Effector memory CD8-positive, alpha-beta T cell (primary cell): ENCODE data around the gene ADCK2.
"Not testable (repeated sequence)": the region's sequence is repeated elsewhere in the genome, so short reads cannot be mapped to it uniquely, and the experiment has no call there.

Source experiments
- ATAC-seq: fragments of 150-1000 bp; cut with Tn5 transposase; replicated peaks from 2 replicates; pipeline ENCODE4 v1.10.0; 2021; ENCODE audit warnings: mild to moderate bottlenecking, moderate library complexity
- DNase-seq, 3 experiments: peaks; one replicate each; pipeline ENCODE4 v3.0.0; 2021
- H3K27ac Mint-ChIP-seq, 2 donors: one replicate each; pipeline ENCODE4 v1.8.0; 2022; ENCODE audit warnings: mild to moderate bottlenecking in 2 of 2, mixed read lengths in 2 of 2, moderate library complexity in 2 of 2
- H3K27me3 Mint-ChIP-seq, 2 donors: one replicate each; pipeline ENCODE4 v1.8.0; 2022; ENCODE audit warnings: mixed read lengths in 2 of 2
- H3K36me3 Mint-ChIP-seq: one replicate; pipeline ENCODE4 v1.8.0; 2022; ENCODE audit warnings: mild to moderate bottlenecking, moderate library complexity, mixed read lengths; ENCODE audit not compliant: insufficient read depth
- H3K4me1 Mint-ChIP-seq, 2 donors: one replicate each; pipeline ENCODE4 v1.8.0; 2022; ENCODE audit warnings: low read depth in 2 of 2, mixed read lengths in 2 of 2
- H3K4me3 Mint-ChIP-seq, 2 donors: one replicate each; pipeline ENCODE4 v1.8.0; 2022; ENCODE audit warnings: mild to moderate bottlenecking in 2 of 2, mixed read lengths in 2 of 2, moderate library complexity in 2 of 2
- H3K9me3 Mint-ChIP-seq, 2 donors: one replicate each; pipeline ENCODE4 v1.8.0; 2022; ENCODE audit warnings: mixed read lengths in 2 of 2

ADCK2 gene

DNA sequence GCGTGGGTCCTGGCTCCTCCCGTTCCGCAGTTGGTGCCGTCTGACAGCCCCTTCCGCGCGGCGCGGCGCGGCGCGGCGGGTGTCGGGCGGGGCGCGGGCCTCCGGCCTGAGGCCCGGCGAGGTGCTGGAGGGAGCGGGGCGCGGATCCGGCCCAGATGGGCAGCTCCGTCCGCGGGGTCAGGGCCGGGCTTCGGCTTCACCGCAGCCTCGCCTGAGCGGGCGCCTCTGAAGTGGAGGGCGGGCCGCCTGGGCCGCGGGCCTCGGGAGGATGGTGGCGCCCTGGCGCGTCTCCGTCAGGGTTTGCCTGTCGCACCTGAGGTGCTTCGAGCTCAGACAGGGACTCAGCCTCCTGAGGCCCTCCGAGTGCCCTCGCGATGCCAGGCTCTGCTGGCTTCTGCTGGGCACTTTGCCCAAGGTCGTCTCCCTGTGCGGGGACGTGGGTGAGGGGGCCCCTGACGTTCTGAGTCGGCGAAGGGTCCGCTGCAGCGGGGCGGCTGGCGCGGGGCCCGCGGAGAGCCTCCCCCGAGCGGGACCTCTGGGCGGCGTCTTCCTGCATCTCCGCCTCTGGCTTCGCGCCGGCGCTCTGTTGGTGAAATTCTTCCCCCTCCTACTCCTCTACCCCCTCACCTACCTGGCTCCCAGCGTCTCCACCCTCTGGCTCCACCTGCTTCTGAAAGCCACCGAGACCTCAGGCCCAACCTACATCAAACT lies 473 bp downstream of the ADCK2 start:
- no peaks in the 10 kb centered on the region for H3K27me3 Mint-ChIP-seq
- peak overlapping the region; percentile 86 to 91 for H3K4me3 Mint-ChIP-seq
- ATAC-seq: peak; percentile 78
- H3K4me1 Mint-ChIP-seq: peaks cover 22 to 26% of the 10 kb centered on the region in 2 donors
- peaks cover 3% of the 10 kb centered on the region for H3K36me3 Mint-ChIP-seq
- peak; percentile 45 to 64 (median 48) for DNase-seq
- H3K27ac Mint-ChIP-seq: peak overlapping the region; percentile 87 to 89
- no peaks in the 10 kb centered on the region for H3K9me3 Mint-ChIP-seq

DNA sequence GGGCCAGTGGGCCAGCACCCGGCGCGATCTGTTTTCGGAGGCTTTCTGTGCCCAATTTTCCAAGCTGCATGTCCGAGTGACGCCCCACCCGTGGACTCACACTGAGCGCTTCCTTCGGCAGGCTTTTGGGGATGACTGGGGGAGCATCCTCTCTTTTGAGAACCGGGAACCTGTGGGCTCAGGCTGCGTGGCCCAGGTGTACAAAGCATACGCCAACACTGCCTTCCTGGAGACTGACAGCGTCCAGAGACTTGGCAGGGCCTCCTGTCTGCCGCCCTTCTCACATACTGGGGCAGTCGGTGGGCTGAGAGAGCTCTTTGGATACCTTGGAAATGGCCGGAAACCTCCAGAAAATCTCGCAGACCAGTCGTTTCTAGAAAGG lies 1.0 kb downstream of the ADCK2 start:
- H3K9me3 Mint-ChIP-seq: no peaks in the 10 kb centered on the region
- no peak for DNase-seq
- no peak for ATAC-seq
- H3K27me3 Mint-ChIP-seq: no peaks in the 10 kb centered on the region
- peak overlapping the region; percentile 87 to 89 for H3K27ac Mint-ChIP-seq
- peaks cover 6% of the 10 kb centered on the region for H3K36me3 Mint-ChIP-seq
- H3K4me1 Mint-ChIP-seq: peaks cover 27 to 28% of the 10 kb centered on the region in 2 donors
- H3K4me3 Mint-ChIP-seq: peak overlapping the region; percentile 86 to 91

- Mint-ChIP-seq H3K4me1 (peaks cover 27 to 28% of the 10 kb centered on the region in 2 donors), H3K4me3 (peak overlapping the region; percentile 86 to 91), H3K27ac (peak overlapping the region; percentile 87 to 89), H3K9me3 (no peaks in the 10 kb centered on the region), H3K36me3 (peaks cover 9% of the 10 kb centered on the region), H3K27me3 (no peaks in the 10 kb centered on the region)
- no peak for ATAC-seq
- no peak for DNase-seq
Measured at GRCh38 chr7:140674356-140674800, 1.6 kb downstream of the ADCK2 start.

- DNase-seq: no peak
- ATAC-seq: no peak
- peaks cover 27 to 28% of the 10 kb centered on the region in 2 donors for H3K4me1 Mint-ChIP-seq
- H3K27ac Mint-ChIP-seq: peak overlapping the region; percentile 35 to 87
- no peaks in the 10 kb centered on the region for H3K9me3 Mint-ChIP-seq
- no peaks in the 10 kb centered on the region for H3K27me3 Mint-ChIP-seq
- peaks cover 16% of the 10 kb centered on the region for H3K36me3 Mint-ChIP-seq
- peak overlapping the region; percentile 86 to 91 for H3K4me3 Mint-ChIP-seq
Measured at GRCh38 chr7:140674899-140675701, 2.4 kb downstream of the ADCK2 start.

GRCh38 chr7:140675726-140676125 lies 3.0 kb downstream of the ADCK2 start:
- Mint-ChIP-seq H3K27me3 (no peaks in the 10 kb centered on the region), H3K27ac (peak overlapping the region in 1 of 2 donors; percentile 87), H3K4me3 (no peak overlapping the region), H3K36me3 (peaks cover 20% of the 10 kb centered on the region), H3K9me3 (no peaks in the 10 kb centered on the region), H3K4me1 (peaks cover 27 to 29% of the 10 kb centered on the region in 2 donors)
- ATAC-seq (no peak), DNase-seq (no peak)

GRCh38 chr7:140676306-140676705 lies 3.6 kb downstream of the ADCK2 start:
- Mint-ChIP-seq H3K9me3 (no peaks in the 10 kb centered on the region), H3K27ac (no peak overlapping the region), H3K4me1 (peaks cover 27 to 30% of the 10 kb centered on the region in 2 donors), H3K36me3 (peaks cover 23% of the 10 kb centered on the region), H3K27me3 (no peaks in the 10 kb centered on the region), H3K4me3 (no peak overlapping the region)
- no peak for ATAC-seq
- no peak for DNase-seq

GRCh38 chr7:140676956-140677355 lies 4.2 kb downstream of the ADCK2 start:
- not testable (repeated sequence) for H3K4me3 Mint-ChIP-seq, ATAC-seq, H3K27me3 Mint-ChIP-seq, DNase-seq, H3K9me3 Mint-ChIP-seq, H3K27ac Mint-ChIP-seq
- Mint-ChIP-seq H3K36me3 (peaks cover 28% of the 10 kb centered on the region), H3K4me1 (peaks cover 27 to 30% of the 10 kb centered on the region in 2 donors)

- H3K36me3 Mint-ChIP-seq: peaks cover 33% of the 10 kb centered on the region
- no peak for ATAC-seq
- H3K4me1 Mint-ChIP-seq: peaks cover 27 to 30% of the 10 kb centered on the region in 2 donors
- no peaks in the 10 kb centered on the region for H3K27me3 Mint-ChIP-seq
- no peak for DNase-seq
- H3K27ac Mint-ChIP-seq: no peak overlapping the region
- no peaks in the 10 kb centered on the region for H3K9me3 Mint-ChIP-seq
- no peak overlapping the region for H3K4me3 Mint-ChIP-seq
Measured at GRCh38 chr7:140677496-140677895, 4.8 kb downstream of the ADCK2 start.

GRCh38 chr7:140678081-140678815 lies 5.5 kb downstream of the ADCK2 start:
- no peak overlapping the region for H3K27ac Mint-ChIP-seq
- peaks cover 27 to 30% of the 10 kb centered on the region in 2 donors for H3K4me1 Mint-ChIP-seq
- peaks cover 37% of the 10 kb centered on the region for H3K36me3 Mint-ChIP-seq
- no peaks in the 10 kb centered on the region for H3K27me3 Mint-ChIP-seq
- no peaks in the 10 kb centered on the region for H3K9me3 Mint-ChIP-seq
- ATAC-seq (no peak), DNase-seq (no peak)
- H3K4me3 Mint-ChIP-seq: no peak overlapping the region

DNA sequence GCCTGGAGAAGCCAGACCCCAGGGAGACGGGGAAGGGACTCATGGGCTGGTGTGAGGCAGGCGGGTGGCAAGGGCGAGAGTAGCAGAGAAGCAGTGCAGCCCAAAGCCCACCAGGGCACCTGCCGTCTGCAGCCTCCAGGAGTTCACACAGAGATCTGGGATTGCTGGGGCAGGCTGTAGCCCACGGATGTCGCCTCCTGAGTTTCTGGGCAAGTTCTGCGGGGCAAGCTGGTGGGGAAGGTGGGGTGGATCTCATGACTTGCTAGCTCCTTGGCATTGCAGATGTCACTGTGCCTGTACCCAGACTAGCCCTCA lies 6.0 kb downstream of the ADCK2 start:
- Mint-ChIP-seq H3K4me3 (no peak overlapping the region), H3K27ac (no peak overlapping the region), H3K27me3 (no peaks in the 10 kb centered on the region), H3K36me3 (peaks cover 42% of the 10 kb centered on the region), H3K4me1 (peaks cover 27% of the 10 kb centered on the region in 2 donors), H3K9me3 (no peaks in the 10 kb centered on the region)
- DNase-seq (no peak), ATAC-seq (no peak)

DNA sequence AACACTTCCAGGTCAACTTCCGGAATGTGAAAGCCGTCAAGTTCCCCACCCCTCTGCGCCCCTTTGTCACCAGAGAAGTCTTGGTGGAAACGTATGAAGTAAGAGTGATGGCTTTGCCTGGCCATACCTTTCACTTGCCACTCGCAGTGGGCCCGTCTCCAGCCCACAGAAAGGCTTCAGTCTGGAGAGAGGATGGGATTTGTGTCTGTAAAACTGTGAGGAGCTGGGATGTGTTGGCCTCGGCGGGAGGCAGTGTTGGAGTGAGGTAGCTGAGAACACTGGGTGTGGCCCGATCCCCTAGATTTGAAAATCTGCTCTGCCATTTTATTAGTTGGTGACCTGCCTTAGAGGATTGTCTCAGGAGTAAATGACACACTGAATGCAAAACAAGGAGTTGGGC lies 6.4 kb downstream of the ADCK2 start:
- H3K27ac Mint-ChIP-seq: no peak overlapping the region
- DNase-seq: no peak
- H3K4me3 Mint-ChIP-seq: no peak overlapping the region
- H3K4me1 Mint-ChIP-seq: peaks cover 23 to 25% of the 10 kb centered on the region in 2 donors
- H3K27me3 Mint-ChIP-seq: no peaks in the 10 kb centered on the region
- ATAC-seq: no peak
- H3K9me3 Mint-ChIP-seq: no peaks in the 10 kb centered on the region
- H3K36me3 Mint-ChIP-seq: peaks cover 42% of the 10 kb centered on the region

DNA sequence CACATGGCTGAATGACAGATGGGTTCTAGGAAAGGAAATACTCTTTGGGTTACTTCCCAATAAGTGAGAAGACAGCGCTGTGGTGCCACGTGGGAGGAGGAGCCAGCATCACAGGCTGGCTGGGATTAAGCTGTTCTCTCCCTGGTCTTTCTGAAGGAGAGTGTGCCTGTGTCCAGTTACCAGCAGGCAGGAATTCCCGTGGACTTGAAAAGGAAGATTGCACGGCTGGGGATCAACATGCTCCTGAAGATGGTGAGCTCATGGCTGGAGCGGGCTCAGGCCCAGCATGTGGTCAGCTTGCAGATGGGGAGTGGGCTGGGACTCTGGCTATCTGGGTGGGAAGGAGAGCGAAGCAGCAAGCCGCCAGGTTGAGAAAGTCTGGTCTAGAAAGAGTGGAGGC lies 8.1 kb downstream of the ADCK2 start:
- H3K36me3 Mint-ChIP-seq: peaks cover 51% of the 10 kb centered on the region

DNA sequence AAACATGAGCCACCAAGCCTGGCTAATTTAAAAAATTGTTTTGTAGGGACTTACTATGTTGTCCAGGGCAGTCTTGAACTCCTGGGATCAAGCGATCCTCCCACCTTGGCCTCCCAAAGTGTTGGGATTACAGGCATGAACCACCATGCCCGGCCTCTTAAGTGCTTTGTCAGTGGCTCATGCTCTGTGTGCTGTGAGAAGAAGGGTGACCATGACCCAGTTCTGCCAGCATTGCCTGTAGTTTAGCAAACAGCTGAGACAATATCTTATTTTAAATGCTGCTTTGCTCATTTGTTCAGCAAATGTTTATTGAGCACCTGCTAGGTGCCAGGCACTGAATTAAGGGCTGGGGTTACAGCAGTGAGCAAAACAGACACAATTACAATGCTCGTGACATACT lies 9.0 kb downstream of the ADCK2 start:
- DNase-seq (no peak), ATAC-seq (no peak)
- Mint-ChIP-seq H3K27ac (peak overlapping the region in 1 of 2 donors; percentile 16), H3K4me3 (no peak overlapping the region), H3K9me3 (no peaks in the 10 kb centered on the region), H3K4me1 (peaks cover 11 to 13% of the 10 kb centered on the region in 2 donors), H3K27me3 (no peaks in the 10 kb centered on the region), H3K36me3 (peaks cover 54% of the 10 kb centered on the region)

More for the DNA sequence above, 8.1 kb downstream of the ADCK2 start:
- no peak overlapping the region for H3K4me3 Mint-ChIP-seq
- H3K9me3 Mint-ChIP-seq: no peaks in the 10 kb centered on the region
- no peaks in the 10 kb centered on the region for H3K27me3 Mint-ChIP-seq
- ATAC-seq: no peak
- peaks cover 13 to 16% of the 10 kb centered on the region in 2 donors for H3K4me1 Mint-ChIP-seq
- DNase-seq: no peak
- peak overlapping the region in 1 of 2 donors; percentile 44 for H3K27ac Mint-ChIP-seq
